ENCODE data around the gene SFXN4. TPM values are rescaled to one million over a fixed set of nuclear protein-coding genes. Genes with fewer than 3 reads are reported as not detected.

SFXN4 gene
- polyA plus RNA-seq, 2 of the 4 experiments (the other 2 are of a cell fraction): 39.3 to 66.0 TPM

DNA sequence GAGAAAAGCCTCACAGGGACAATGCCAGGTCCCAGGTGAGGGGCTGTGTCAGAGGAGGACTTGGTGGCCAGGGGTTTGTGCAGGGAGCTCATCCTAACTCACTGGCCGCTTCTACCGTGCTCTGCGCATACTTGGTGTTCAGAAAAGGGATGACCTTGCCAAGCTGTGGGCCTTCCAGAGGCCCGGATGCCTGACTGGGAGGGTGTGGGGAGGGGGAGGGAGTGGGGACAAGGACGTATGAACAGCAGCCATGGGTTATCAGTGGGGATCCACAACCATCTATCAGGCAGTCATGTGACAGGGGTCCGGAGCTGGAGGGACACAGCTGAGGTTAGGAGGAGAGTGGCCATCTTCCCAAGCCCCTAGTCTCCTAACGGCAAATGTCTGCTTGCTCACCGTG is 6.2 kb downstream of the SFXN4 start:
- FAIRE-seq: no peak
- POLR2A ChIA-PET: no interaction called here

DNA sequence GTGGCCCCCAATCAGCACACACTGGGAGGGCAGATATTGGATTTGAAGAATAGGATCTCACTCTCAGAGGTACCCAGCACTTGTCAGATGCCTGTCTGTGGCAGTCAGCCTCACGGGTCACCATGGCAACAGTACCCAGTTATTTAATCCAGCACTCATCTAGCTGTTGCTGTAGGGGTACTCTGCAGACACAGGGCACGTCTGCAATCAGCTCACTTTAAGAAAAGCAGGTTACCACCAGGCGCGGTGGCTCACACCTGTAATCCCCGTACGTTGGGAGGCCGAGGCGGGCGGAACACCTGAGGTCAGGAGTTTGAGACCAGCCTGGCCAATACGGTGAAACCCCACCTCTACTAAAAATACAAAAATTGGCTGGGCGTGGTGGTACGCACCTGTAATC is 11.9 kb downstream of the SFXN4 start:
- no peak overlapping the region for H3K27ac ChIP-seq
- no peaks in the 10 kb centered on the region for H3K4me1 ChIP-seq
- H3K9me3 ChIP-seq: no peaks in the 10 kb centered on the region
- no peak overlapping the region for H3K4me3 ChIP-seq
- 92% methylated on average over 12 of the region's 12 CpGs for WGBS (ENCODE audit: missing lambda C conversion rate)
- ATAC-seq: no peak
- H3K4me2 ChIP-seq: no peak overlapping the region
- FAIRE-seq: no peak
- CTCF ChIA-PET: interaction anchor here (1.1 to 1.4 kb wide), 2 partner anchors 11 to 55 kb away, joined by 4 to 5 read pairs; partner anchors contain the start of gene SFXN4
- no peak for DNase-seq (ENCODE audit: low read depth in 1 of 2, low spot score in 1 of 2)
- POLR2A ChIA-PET: no interaction called here
- TF ChIP-seq, protein P1, sequence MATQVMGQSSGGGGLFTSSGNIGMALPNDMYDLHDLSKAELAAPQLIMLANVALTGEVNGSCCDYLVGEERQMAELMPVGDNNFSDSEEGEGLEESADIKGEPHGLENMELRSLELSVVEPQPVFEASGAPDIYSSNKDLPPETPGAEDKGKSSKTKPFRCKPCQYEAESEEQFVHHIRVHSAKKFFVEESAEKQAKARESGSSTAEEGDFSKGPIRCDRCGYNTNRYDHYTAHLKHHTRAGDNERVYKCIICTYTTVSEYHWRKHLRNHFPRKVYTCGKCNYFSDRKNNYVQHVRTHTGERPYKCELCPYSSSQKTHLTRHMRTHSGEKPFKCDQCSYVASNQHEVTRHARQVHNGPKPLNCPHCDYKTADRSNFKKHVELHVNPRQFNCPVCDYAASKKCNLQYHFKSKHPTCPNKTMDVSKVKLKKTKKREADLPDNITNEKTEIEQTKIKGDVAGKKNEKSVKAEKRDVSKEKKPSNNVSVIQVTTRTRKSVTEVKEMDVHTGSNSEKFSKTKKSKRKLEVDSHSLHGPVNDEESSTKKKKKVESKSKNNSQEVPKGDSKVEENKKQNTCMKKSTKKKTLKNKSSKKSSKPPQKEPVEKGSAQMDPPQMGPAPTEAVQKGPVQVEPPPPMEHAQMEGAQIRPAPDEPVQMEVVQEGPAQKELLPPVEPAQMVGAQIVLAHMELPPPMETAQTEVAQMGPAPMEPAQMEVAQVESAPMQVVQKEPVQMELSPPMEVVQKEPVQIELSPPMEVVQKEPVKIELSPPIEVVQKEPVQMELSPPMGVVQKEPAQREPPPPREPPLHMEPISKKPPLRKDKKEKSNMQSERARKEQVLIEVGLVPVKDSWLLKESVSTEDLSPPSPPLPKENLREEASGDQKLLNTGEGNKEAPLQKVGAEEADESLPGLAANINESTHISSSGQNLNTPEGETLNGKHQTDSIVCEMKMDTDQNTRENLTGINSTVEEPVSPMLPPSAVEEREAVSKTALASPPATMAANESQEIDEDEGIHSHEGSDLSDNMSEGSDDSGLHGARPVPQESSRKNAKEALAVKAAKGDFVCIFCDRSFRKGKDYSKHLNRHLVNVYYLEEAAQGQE (IDR thresholded peaks at IDR 0.05): no peak
- TF ChIP-seq NPAS2 (CRISPR knock-in tag; IDR thresholded peaks at IDR 0.05; ENCODE audit: borderline replicate concordance): no peak
- TF ChIP-seq, protein P2, sequence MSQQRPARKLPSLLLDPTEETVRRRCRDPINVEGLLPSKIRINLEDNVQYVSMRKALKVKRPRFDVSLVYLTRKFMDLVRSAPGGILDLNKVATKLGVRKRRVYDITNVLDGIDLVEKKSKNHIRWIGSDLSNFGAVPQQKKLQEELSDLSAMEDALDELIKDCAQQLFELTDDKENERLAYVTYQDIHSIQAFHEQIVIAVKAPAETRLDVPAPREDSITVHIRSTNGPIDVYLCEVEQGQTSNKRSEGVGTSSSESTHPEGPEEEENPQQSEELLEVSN (IDR thresholded peaks at IDR 0.05; ENCODE audit: borderline replicate concordance, low read depth): no peak
- no peak for TF ChIP-seq ZC3H11A (IDR thresholded peaks at IDR 0.05)
- TF ChIP-seq ZNF302 (CRISPR knock-in tag; IDR thresholded peaks at IDR 0.05): no peak
- TF ChIP-seq RFX5 (IDR thresholded peaks at IDR 0.05): no peak
- TF ChIP-seq, protein P3, sequence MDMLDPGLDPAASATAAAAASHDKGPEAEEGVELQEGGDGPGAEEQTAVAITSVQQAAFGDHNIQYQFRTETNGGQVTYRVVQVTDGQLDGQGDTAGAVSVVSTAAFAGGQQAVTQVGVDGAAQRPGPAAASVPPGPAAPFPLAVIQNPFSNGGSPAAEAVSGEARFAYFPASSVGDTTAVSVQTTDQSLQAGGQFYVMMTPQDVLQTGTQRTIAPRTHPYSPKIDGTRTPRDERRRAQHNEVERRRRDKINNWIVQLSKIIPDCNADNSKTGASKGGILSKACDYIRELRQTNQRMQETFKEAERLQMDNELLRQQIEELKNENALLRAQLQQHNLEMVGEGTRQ (IDR thresholded peaks at IDR 0.05): no peak
- TF ChIP-seq, protein P4, sequence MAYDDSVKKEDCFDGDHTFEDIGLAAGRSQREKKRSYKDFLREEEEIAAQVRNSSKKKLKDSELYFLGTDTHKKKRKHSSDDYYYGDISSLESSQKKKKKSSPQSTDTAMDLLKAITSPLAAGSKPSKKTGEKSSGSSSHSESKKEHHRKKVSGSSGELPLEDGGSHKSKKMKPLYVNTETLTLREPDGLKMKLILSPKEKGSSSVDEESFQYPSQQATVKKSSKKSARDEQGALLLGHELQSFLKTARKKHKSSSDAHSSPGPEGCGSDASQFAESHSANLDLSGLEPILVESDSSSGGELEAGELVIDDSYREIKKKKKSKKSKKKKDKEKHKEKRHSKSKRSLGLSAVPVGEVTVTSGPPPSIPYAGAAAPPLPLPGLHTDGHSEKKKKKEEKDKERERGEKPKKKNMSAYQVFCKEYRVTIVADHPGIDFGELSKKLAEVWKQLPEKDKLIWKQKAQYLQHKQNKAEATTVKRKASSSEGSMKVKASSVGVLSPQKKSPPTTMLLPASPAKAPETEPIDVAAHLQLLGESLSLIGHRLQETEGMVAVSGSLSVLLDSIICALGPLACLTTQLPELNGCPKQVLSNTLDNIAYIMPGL (CRISPR knock-in tag; IDR thresholded peaks at IDR 0.05; ENCODE audit: borderline replicate concordance): no peak

More for the DNA sequence above, 6.2 kb downstream of the SFXN4 start:
- TF ChIP-seq EHF (CRISPR knock-in tag; IDR thresholded peaks at IDR 0.05) (no peak), RCOR1 (IDR thresholded peaks at IDR 0.05; ENCODE audit: low read depth, low read length) (no peak), MAZ (IDR thresholded peaks at IDR 0.05; ENCODE audit: borderline replicate concordance, low read depth, low read length) (no peak), JUN (IDR thresholded peaks at IDR 0.05) (no peak), CHD4 (IDR thresholded peaks at IDR 0.05; ENCODE audit: borderline replicate concordance) (no peak), NR3C1 (IDR thresholded peaks at IDR 0.05) (no peak), KDM5A (IDR thresholded peaks at IDR 0.05) (no peak), POLR2A (IDR thresholded peaks at IDR 0.05; ENCODE audit: low read length) (no peak), GATA3 (IDR thresholded peaks at IDR 0.05; ENCODE audit: borderline replicate concordance) (no peak)
- H3K4me2 ChIP-seq: no peak overlapping the region
- ATAC-seq (no peak), DNase-seq (ENCODE audit: low read depth in 1 of 2, low spot score in 1 of 2) (no peak)
- no peak overlapping the region for H3K27ac ChIP-seq
- 84% methylated on average over 8 of the region's 8 CpGs for WGBS (ENCODE audit: missing lambda C conversion rate)
- CTCF ChIA-PET: interaction anchor here (1.0 kb wide), 1 partner anchor 40 kb away, joined by 4 read pairs; no protein-coding TSS in a partner anchor
- H3K4me1 ChIP-seq: peaks cover 4% of the 10 kb centered on the region
- H3K4me3 ChIP-seq: no peak overlapping the region
- no peaks in the 10 kb centered on the region for H3K9me3 ChIP-seq
